ACC112 (cell line): ENCODE results near the gene NPEPL1.

Experiments used
- H2AFZ ChIP-seq: fragments of 200-600 bp; sonication (generic); one replicate; pipeline ENCODE4 v1.6.0; 2017; ENCODE audit warnings: antibody characterized with exemption, low read length; ENCODE audit not compliant: unreplicated experiment
- H3K27ac ChIP-seq: fragments of 200-600 bp; sonication (generic); 2 replicates; pipeline ENCODE4 v1.5.1; 2014; ENCODE audit warnings: low read depth, mild to moderate bottlenecking, antibody characterized with exemption, low read length, moderate library complexity
- H3K27me3 ChIP-seq: fragments of 200-600 bp; sonication (generic); 2 replicates; pipeline ENCODE4 v1.6.1; 2014; ENCODE audit warnings: mild to moderate bottlenecking, antibody characterized with exemption, low read length, moderate library complexity, mixed read lengths; ENCODE audit not compliant: insufficient read depth
- H3K36me3 ChIP-seq: fragments of 200-600 bp; sonication (generic); 2 replicates; pipeline ENCODE4 v1.6.1; 2016; ENCODE audit warnings: mild to moderate bottlenecking, antibody characterized with exemption, low read length, moderate library complexity, mixed read lengths; ENCODE audit not compliant: insufficient read depth
- H3K4me1 ChIP-seq: fragments of 200-600 bp; sonication (generic); one replicate; pipeline ENCODE4 v1.6.1; 2016; ENCODE audit warnings: low read length, mixed read lengths; ENCODE audit not compliant: insufficient read depth, unreplicated experiment, control insufficient read depth
- H3K4me3 ChIP-seq: fragments of 200-600 bp; sonication (generic); 2 replicates; pipeline ENCODE4 v1.5.1; 2014; ENCODE audit warnings: mild to moderate bottlenecking, low read depth, low read length
- H3K79me2 ChIP-seq: fragments of 200-600 bp; sonication (generic); one replicate; pipeline ENCODE4 v1.6.0; 2016; ENCODE audit warnings: low read length; ENCODE audit not compliant: control insufficient read depth, unreplicated experiment, insufficient read depth

The NPEPL1 gene

DNA sequence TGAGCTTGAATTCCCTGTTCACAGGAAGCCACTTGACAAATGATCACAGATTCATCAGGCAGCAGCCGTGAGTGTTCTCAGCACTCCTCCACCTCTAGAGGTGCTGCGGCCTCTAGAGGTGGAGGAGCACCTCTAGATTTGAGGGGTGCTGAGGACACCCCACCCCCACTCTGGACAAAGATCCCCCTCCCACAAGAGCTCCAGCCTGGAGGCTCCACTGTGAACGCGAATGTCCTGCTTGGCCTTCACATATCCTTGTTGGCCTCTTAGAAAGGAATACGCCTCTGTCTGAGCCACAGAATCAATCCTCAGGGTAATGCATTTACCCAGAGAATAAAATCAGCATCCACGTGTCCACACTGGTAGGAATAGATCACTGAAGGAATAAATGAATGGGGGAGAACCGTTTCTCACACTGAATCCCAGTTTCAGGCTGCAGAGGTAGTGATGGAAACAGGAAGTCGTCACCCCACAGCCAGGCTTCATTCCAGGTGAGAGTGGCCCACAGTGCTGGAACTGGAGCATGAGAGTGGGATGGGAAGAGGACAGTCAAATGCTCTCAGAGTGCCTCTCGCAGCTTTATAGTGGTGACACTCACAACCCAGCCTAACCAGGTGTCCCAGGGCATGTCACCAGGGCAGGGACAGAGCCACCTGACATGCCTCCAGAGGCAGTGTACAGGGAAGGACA lies 16.6 kb downstream of the NPEPL1 start:
- Histone ChIP-seq H3K79me2 (no peaks in the 10 kb centered on the region), H3K4me3 (no peak overlapping the region), H3K27ac (no peak overlapping the region), H3K36me3 (peaks cover 12% of the 10 kb centered on the region), H2AFZ (no peak overlapping the region), H3K4me1 (no peaks in the 10 kb centered on the region), H3K27me3 (no peaks in the 10 kb centered on the region)

- no peak overlapping the region for H2AFZ ChIP-seq
- H3K27me3 ChIP-seq, result no peaks in the 10 kb centered on the region
- H3K4me3 ChIP-seq, result no peak overlapping the region
- no peak overlapping the region for H3K27ac ChIP-seq
- no peaks in the 10 kb centered on the region for H3K79me2 ChIP-seq
- H3K4me1 ChIP-seq, result no peaks in the 10 kb centered on the region
- peaks cover 7% of the 10 kb centered on the region; the same call in 1 of the 2 replicates for H3K36me3 ChIP-seq
These were observed 17.1 kb downstream of the NPEPL1 start for GRCh38 chr20:58709703-58710039.

DNA sequence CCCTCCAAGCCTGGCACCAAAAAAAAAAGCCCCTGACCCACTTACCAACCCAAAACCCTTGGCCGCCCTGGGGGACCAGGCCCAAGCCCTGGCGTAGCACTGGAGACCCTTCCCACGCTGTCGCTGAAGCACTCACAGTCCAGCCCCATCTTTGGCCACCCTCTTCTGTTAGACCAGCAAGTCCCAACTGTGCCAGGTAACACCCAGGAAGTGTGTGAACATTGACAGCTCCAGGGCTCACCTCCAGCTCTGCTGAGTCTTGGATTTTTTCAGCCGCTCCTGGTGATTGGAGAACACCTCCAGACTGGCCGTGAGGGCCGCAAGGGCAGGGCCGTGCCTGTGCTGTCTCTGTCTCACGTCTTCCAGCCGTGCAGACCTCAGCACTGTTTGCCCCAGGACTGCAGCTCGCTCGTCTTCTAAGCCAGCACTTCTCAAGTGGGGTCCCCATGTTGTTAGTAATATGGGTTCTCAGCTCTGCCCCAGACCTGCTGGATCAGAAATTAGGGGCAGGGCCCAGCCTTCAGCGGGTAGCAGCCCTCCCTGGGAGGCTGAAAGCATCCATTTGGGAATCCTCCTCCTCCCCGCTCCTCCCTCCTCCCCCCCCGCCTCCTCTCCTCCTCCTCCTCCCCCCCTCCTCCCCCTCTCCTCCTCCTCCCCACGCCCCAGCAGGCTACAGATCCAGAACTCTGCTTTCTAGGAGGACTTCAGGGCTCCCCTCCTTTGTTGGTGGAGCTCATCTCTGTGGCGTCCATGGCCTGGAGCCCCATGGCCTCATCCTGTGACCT lies 18.1 kb downstream of the NPEPL1 start:
- H3K36me3 ChIP-seq, result no peaks in the 10 kb centered on the region
- H3K4me1 ChIP-seq, result no peaks in the 10 kb centered on the region
- no peak overlapping the region for H2AFZ ChIP-seq
- H3K79me2 ChIP-seq, result no peaks in the 10 kb centered on the region
- H3K4me3 ChIP-seq, result no peak overlapping the region
- H3K27ac ChIP-seq, result no peak overlapping the region
- H3K27me3 ChIP-seq, result no peaks in the 10 kb centered on the region

- Histone ChIP-seq H3K4me1 (no peaks in the 10 kb centered on the region), H3K4me3 (no peak overlapping the region), H3K36me3 (no peaks in the 10 kb centered on the region), H2AFZ (no peak overlapping the region), H3K79me2 (no peaks in the 10 kb centered on the region), H3K27me3 (no peaks in the 10 kb centered on the region), H3K27ac (no peak overlapping the region)
These were observed 18.9 kb downstream of the NPEPL1 start for GRCh38 chr20:58711266-58712051.

DNA sequence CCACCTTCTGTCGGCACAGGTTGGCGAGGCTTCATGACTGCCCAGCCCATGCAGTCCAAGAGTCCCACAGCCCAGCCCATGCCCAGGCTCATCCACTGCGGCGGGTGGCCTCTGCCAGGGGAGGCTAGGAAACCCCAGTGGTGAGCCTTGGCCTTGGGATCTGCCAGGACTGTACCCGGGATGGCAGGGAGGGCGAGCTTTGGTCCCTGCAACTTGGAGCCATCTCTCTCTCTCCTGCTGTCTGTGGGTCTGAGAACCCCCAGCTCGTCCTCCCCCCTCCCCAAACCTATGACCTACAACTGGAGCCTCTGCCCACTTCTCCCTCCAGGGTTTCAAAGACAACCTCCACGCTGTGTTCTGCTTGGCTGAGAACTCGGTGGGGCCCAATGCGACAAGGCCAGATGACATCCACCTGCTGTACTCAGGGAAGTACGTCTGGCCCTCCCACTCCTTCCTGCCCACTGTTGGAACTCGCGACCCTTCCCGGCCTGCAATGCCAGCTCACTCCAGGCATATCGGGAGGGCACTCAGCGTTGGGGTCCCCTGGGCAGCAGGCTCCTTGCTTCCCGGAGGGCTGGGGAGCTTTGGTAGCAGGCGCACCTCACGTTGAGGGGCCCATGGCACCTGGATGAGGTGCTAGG lies 19.7 kb downstream of the NPEPL1 start:
- Histone ChIP-seq H3K79me2 (no peaks in the 10 kb centered on the region), H3K27me3 (no peaks in the 10 kb centered on the region)

GRCh38 chr20:58712806-58713731 lies 20.5 kb downstream of the NPEPL1 start:
- Histone ChIP-seq H2AFZ (no peak overlapping the region), H3K79me2 (no peaks in the 10 kb centered on the region), H3K4me3 (no peak overlapping the region), H3K36me3 (no peaks in the 10 kb centered on the region), H3K27ac (no peak overlapping the region), H3K4me1 (no peaks in the 10 kb centered on the region), H3K27me3 (no peaks in the 10 kb centered on the region)

More for the DNA sequence above, 19.7 kb downstream of the NPEPL1 start:
- H2AFZ ChIP-seq, result no peak overlapping the region
- H3K4me1 ChIP-seq, result no peaks in the 10 kb centered on the region
- H3K36me3 ChIP-seq, result no peaks in the 10 kb centered on the region
- H3K4me3 ChIP-seq, result no peak overlapping the region
- H3K27ac ChIP-seq, result no peak overlapping the region

DNA sequence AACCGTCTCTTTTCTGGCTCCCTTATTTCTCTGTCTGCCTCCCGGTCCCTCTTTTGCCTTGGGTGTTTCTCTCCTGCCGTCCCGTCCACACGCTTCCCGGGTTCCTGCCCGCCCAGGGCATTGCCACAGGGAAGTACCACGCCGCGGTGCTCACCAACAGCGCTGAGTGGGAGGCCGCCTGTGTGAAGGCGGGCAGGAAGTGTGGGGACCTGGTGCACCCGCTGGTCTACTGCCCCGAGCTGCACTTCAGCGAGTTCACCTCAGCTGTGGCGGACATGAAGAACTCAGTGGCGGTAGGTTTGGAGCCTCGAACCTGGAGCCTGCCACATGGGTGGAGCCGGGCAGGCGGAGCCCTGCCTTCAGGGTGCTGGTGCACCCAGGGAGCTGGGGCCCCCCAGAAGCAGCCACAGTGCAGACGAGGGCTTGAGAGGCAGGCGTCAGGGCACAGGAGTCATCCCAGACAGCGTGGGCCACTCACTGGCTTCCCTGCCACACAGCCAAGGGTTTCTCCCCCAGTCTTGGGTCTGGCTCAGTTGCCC lies 21.3 kb downstream of the NPEPL1 start:
- Histone ChIP-seq H3K79me2 (no peaks in the 10 kb centered on the region), H3K27ac (no peak overlapping the region), H2AFZ (no peak overlapping the region), H3K4me3 (no peak overlapping the region), H3K4me1 (no peaks in the 10 kb centered on the region), H3K36me3 (no peaks in the 10 kb centered on the region), H3K27me3 (no peaks in the 10 kb centered on the region)

- Histone ChIP-seq H3K27ac (no peak overlapping the region), H3K27me3 (no peaks in the 10 kb centered on the region), H3K4me3 (no peak overlapping the region), H3K79me2 (no peaks in the 10 kb centered on the region), H2AFZ (no peak overlapping the region), H3K4me1 (no peaks in the 10 kb centered on the region), H3K36me3 (no peaks in the 10 kb centered on the region)
These were observed 21.8 kb downstream of the NPEPL1 start for GRCh38 chr20:58714340-58714922.

DNA sequence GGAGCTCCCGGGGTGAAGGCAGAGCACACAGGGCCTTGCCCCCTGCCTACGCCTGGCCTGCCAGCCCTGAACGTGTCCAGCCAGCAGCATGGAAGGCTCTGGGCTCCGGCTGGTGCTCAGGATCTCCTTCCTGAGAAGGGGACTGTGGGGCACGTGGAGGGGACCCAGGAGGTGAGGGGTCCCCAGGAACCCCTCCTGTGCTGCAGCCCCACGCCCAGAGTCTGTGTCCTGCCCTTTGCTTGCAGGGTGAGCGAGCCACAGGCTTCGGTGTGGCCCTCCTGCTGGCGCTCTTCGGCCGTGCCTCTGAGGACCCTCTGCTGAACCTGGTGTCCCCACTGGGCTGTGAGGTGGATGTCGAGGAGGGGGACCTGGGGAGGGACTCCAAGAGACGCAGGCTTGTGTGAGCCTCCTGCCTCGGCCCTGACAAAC lies 22.3 kb downstream of the NPEPL1 start:
- H3K4me1 ChIP-seq, result no peaks in the 10 kb centered on the region
- no peaks in the 10 kb centered on the region for H3K79me2 ChIP-seq

More for the DNA sequence above, 22.3 kb downstream of the NPEPL1 start:
- Histone ChIP-seq H3K27me3 (no peaks in the 10 kb centered on the region), H3K27ac (no peak overlapping the region), H3K36me3 (no peaks in the 10 kb centered on the region), H2AFZ (no peak overlapping the region), H3K4me3 (no peak overlapping the region)
